HG03045 (cell line): ENCODE results near the gene ARHGAP31.
"Not testable (repeated sequence)": the region's sequence is repeated elsewhere in the genome, so short reads cannot be mapped to it uniquely, and the experiment has no call there.

Experiments used
- ATAC-seq: cut with Tn5 transposase; IDR thresholded peaks from one replicate; pipeline ENCODE4 v1.9.1; 2021; ENCODE audit warnings: mild to moderate bottlenecking, moderate library complexity; ENCODE audit not compliant: unreplicated experiment

The ARHGAP31 gene

GRCh38 chr3:119347036-119347435, 52.9 kb downstream of the ARHGAP31 start:
- ATAC-seq = no peak

- ATAC-seq = no peak
These were observed 55.3 kb downstream of the ARHGAP31 start for GRCh38 chr3:119349354-119350041.

- ATAC-seq = no peak
These were observed 55.9 kb downstream of the ARHGAP31 start for GRCh38 chr3:119350114-119350513.

- no peak for ATAC-seq
These were observed 57.4 kb downstream of the ARHGAP31 start for GRCh38 chr3:119351581-119351980.

DNA sequence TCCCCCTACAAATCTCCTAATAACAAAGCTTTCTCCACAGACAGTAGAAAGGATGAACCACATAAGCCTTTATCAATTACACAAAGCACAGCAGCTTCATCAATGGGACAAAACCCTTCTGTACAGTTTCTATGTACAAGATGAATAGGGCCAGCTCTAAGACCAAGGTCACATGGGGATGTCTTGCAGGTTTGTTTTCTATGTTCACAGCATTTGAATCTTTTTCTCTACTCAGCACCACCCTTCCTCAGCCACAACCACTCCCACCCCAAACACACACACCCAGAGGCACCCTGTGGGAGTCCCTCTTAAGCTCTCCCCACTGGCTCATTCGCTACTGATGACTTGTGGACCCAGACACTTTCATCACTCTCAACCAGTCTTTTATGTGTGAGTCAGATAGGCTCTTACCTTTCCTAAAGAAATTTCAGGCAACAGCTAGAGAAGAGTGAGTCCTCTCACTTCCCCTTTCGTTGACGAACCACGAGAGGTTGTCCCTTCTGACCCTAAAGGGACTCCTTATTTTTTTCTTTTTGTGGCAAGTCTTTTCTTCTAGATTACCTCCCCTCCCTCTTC, 57.9 kb downstream of the ARHGAP31 start:
- ATAC-seq = peak; percentile 98

- no peak for ATAC-seq
These were observed 58.8 kb downstream of the ARHGAP31 start for GRCh38 chr3:119352863-119353527.

DNA sequence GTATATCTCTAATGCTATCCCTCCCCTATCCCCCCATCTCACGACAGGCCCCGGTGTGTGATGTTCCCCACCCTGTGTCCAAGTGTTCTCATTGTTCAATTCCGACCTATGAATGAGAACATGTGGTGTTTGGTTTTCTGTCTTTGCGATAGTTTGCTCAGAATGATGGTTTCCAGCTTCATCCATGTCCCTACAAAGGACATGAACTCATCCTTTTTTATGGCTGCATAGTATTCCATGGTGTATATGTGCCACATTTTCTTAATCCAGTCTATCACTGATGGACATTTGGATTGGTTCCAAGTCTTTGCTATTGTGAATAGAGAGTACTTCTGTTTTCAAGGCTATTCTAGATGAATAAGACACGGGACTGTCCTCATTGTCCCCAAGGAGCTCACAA, 61.4 kb downstream of the ARHGAP31 start:
- ATAC-seq = not testable (repeated sequence)

- no peak for ATAC-seq
These were observed 62.5 kb downstream of the ARHGAP31 start for GRCh38 chr3:119356646-119357045.

- no peak for ATAC-seq
These were observed 63.0 kb downstream of the ARHGAP31 start for GRCh38 chr3:119357190-119357589.

GRCh38 chr3:119359476-119360326, 65.5 kb downstream of the ARHGAP31 start:
- no peak for ATAC-seq

GRCh38 chr3:119360736-119361462, 66.7 kb downstream of the ARHGAP31 start:
- no peak for ATAC-seq

- ATAC-seq = no peak
These were observed 67.8 kb downstream of the ARHGAP31 start for GRCh38 chr3:119362010-119362409.

DNA sequence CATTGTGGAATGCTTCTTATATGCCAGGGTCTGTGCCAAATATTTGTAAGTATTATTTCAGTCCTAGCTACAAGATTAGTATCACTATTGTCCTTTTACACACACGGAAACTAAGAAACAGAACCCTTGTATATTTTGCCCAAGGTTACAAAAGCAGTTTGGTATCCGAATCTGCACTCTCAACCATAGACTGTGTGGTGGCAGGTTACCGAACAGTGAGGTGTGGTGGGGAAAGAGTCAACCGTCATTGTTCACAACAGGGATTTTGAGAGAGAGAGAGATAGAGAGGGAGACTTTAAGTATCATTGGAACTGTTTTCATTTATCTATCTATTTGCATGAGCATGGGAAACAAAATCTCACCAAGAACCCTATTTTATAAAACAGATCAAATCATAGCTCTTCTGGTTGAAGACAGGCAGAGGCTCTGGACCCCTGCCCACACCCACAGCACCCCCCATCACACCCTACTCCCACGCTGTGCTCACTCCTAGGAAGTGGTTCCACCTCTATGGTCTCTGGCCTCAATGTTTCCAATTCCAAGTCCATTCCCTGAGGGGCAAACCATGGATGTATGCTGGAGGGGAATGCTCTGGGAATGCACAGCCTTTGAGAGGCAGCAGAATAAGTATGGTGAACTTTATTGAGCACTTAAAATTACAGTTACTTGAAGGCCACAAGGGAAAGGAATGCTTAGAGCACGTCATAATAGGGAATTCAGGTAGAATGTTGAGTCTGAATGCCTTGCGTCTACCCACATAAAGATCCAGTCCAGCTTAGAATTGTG, 69.0 kb downstream of the ARHGAP31 start:
- ATAC-seq = no peak

DNA sequence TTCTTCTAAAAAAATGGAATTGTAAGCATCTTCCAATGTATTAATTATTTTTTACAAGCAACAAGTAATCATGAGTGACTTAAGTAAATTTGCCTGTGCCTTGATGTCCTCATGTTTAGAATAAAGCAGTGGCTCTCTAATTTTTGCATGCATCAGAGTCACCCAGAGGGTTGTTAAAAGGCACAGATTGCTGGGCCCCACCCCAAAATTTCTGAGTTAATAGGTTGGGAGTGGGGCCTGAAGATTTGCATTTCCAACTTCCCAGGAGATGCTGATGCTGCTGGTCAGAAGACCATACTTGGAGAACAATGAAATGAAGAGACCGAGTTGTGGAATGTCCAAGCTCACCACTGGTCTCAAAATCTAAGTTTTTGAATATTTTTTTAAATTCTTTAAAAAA, 70.2 kb downstream of the ARHGAP31 start:
- no peak for ATAC-seq

DNA sequence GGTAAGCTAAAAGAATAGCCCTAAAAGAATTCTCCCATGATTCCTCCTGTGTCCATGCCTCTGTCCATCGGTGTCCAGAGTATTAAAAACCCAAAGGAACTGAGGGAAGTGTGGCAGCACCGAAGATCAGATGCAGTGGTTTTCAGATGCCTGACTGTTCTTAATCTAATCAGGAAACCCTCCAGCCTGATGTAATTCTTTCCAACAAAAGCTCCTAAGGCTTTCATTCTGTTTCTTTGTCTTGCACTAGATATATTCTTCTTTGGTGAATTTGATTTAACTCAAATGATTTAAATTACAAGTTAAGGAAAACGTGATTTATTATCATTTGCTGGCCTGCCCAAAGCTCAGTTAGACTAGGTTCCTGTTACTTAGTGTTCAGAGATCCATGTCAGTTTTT, 71.2 kb downstream of the ARHGAP31 start:
- ATAC-seq = no peak

- ATAC-seq = no peak
These were observed 72.8 kb downstream of the ARHGAP31 start for GRCh38 chr3:119367000-119367399.

GRCh38 chr3:119368298-119368697, 74.1 kb downstream of the ARHGAP31 start:
- ATAC-seq = no peak

- not testable (repeated sequence) for ATAC-seq
These were observed 77.6 kb downstream of the ARHGAP31 start for GRCh38 chr3:119371786-119372185.

DNA sequence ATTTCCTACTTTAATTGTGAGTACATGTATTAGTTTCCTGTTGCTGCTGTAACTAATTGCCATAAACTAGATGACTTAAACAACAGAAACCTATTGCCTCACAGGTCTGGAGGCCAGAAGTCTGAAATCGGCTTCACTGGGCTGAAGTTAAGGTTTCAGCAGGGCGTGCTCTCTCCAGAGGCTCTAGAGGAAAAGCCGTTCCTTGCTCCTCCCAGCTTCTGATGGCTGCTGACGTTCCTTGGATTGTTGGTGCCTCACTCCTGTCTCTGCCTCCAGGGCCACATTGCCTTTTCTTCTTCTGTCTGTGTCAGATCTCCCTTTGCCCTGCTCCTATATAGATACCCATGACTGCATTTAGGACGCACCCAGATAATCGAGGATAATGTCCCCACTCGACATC, 80.9 kb downstream of the ARHGAP31 start:
- ATAC-seq = no peak

DNA sequence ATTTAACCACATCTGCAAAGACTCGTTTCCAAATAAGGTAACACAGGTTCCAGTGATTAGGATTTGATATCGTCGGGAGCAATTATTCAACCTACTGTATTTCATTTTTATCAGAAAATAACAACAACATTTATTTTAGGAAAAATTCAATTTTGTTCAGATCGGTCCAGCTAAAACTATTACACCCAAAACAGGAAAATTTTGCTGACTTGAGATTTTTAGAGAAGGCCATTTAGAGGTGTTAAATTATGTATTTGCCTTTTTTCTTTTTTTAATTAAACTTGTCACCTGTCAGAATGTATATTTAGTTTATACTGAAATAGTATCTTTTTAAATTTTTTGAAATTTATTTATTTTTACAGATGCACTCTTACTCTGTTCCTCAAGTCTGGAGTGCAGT, 81.3 kb downstream of the ARHGAP31 start:
- no peak for ATAC-seq
